ENCODE measurements around the gene THADA.

THADA gene

DNA sequence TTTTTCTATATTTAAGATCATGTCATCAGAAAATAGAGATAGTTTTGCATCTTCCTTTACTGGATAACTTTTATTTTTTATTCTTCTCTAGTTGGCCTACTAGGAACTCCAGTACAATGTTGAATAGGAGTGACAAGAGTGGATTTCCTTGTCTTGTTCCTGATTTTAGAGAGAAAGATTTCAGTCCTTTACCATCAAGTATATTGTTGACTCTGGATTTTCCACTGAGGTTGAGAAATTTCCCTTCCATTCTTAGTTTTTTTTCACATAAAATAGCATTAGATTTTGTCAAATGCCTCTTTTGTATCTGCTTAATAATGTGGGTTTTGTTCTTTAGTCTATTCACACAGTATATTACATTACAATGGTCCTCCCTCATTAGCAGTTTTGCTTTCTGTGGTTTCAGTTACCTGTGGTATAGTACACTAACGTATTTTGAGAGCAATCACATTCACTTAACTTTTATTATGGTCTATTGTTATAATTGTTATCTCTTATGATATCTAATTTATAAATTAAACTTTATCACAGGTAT, 105.5 kb downstream of the THADA start:
- no peak for DNase-seq

DNA sequence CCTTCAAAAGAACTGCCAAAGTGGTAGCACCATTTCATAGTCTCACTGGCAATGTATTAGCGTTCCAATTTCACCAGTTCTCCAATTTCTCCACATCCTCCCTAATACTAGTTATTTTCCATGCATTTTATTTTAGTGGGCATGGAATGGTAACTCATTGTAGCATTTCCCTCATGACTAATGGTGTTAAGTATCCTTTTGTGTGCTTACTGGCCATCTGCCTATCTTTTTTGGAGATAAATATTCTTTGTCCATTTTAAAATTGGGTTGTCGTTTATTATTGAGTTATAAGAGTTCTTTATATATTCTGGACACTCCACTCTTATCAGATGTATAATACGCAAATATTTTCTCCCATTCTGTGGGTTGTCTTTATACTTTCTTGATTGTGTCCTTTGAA, 107.1 kb downstream of the THADA start:
- no peak for DNase-seq

DNA sequence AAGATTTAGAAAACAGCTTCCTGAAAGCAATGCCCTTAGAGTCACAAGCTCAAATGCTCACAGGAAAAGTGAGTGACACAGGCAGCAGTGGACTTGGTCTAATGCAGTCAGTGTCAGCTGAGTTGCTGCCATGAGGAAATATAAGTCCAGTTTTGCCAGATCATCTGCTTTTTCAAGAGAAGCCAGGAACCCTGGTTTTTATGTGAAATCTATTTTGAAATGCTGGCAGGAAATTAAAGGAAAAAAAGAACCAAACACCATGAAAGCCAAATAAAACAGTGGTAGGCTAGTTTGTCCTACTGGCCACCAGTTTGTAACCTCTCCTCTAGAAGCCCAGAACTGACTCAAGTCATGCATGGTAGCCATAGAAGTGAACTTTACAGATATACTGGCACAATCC, 109.2 kb downstream of the THADA start:
- DNase-seq = no peak

- no peak for DNase-seq
Measured at GRCh38 chr2:43484323-43484930, 111.4 kb downstream of the THADA start.

GRCh38 chr2:43482961-43483360, 112.9 kb downstream of the THADA start:
- no peak for DNase-seq

GRCh38 chr2:43481927-43482542, 113.8 kb downstream of the THADA start:
- no peak for DNase-seq

DNA sequence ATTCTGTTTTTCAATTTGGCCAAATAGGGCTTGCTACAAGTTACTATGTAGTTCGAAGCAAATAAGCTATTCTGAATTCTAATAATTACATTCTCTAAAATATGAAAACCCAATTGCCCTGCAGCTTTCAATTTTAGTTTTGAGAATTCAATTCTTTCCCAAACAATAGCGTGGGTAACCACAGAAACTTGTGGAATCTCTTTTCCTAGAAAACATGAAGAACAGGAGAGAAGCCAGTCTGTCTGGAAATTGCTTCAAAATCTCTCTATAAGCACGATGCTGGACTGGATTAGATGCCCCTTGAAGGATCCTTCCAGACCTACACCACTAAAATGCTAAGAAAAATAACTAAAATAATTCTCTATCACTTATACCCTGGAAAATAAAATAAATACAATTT, 115.0 kb downstream of the THADA start:
- DNase-seq = no peak

DNA sequence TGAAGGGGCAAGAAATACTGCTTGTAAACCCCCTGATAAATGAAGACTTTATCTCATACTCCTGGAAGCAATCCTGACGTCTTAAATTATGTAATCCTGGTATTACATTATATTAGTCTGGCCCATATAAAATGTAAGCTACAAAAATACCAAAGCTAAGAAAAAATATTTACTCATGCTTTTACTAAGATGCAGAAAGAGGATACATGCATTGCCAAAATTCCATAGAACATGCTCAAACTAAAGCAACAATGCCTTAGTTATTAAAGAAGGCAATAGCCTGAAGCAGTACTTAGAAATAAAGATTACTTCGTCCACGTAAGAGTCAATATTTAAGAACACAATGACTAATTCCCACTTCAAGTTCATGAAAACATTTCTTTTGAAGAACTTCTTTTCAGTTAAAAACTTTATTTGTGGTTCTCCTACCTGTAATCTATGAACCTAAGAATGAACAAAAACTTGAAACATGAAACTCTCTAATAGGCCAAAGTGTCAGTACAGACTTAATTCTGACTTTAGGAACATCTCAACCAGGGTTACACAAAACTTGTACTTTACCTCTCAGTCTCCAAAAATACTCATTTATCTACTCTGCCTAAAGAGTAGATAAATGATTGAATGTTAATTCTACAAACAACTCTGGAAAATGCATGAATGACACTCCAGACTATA, 117.3 kb downstream of the THADA start:
- no peak for DNase-seq

DNA sequence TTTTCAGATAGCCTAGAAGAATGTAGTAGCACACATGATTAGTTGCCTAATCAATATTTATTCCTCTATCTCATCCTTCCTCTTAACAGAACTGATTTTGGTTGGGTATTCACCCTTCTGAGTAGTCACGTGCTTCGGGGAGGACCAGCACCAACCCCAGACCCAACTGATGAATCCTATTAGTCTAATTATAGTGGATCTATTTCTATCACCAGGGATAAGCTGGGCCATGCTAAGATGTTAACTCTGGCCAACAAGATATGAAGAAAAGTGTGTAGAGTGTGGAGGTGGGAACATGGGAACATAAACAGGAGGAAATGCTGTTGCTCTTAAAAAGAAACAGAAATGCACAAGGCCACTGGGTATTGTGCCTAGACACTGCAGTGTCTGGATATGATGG, 119.9 kb downstream of the THADA start:
- no peak for DNase-seq

GRCh38 chr2:43475137-43475846, 120.5 kb downstream of the THADA start:
- no peak for DNase-seq

DNA sequence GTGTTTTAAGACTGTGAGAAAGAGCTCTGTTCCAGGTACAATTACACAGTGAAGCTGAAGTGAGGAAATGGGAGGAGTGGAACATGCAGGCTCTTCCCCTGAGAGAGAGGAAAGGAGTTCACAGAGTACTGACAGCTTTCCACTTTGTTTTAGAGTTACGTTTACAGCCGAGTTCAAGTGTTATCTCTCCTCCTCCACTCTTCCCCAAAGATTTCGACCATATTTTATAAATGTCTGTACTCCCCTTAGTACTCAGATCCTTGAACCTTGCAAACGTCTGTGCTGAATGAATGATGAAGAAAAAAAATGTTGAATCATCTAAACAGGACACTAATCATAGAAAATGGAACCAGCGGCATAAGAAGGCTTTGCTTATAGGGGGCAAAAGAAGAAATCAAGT, 121.6 kb downstream of the THADA start:
- no peak for DNase-seq

DNA sequence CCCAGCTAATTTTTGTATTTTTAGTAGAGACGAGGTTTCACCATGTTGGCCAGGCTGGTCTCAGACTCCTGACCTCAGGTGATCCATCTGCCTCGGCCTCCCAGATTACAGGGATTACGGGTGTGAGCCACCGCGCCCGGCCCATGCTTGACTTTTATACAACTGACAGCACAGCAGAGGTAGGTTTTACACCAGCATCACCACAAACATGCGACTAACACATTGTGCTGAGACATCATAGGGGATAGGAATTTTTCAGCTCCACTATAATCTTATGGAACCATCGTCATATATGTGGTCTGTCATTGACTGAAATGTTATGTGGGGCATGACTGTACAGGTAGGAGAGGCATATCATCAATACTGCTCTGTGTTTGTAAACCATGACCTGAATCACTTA, 122.1 kb downstream of the THADA start:
- DNase-seq = no peak

DNA sequence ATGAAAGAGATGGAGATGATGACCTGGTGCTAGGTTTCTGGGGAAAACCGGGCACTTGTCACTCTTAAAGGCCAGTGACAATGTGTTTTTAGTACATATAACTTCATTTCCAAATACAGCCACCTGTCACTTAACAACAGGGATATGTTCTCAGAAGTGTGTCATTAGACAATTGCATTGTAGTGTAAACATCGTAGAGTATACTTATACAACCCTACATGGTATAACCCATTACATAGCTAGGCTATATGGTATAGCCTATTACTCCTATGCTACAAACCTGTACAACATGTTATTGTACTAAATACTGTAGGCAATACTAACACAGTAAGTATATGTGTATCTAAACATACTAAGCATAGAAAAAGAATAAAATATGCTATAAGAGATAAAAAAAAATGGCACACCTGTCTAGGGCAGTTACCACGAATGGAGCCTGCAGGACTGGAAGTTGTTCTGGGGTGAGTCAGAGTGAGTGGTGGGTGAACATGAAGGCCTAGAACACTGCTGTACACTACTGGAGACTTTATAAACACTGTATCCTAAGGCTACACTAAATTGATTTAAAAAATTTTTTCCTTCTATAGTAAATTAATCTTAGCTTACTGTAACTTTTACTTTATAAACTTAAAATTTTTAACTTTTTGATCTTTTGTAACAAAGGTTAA, 123.2 kb downstream of the THADA start:
- no peak for DNase-seq

DNA sequence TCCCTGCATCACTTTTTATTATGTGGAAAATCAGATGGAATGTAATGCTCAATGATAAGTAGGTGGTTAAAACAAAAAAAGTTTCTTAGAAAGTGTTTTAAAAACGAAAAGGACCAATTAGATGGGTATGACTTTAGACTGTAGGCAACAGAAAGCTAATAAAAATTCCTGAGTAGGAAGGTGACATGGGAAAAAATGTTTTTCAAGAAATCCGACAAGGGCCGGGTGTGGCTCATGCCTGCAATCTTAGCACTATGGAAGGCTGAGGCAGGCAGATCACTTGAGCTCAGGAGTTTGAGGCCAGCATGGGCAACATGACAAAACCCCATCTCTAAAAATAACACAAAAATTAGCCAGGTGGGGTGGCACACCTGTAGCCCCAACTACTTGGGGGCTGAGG, 126.1 kb downstream of the THADA start:
- no peak for DNase-seq

- DNase-seq = no peak
Measured at GRCh38 chr2:43469094-43469493, 126.7 kb downstream of the THADA start.

GRCh38 chr2:43467891-43468290, 127.9 kb downstream of the THADA start:
- no peak for DNase-seq

- DNase-seq = no peak
Measured at GRCh38 chr2:43465234-43465633, 130.6 kb downstream of the THADA start.

- DNase-seq = no peak
Measured at GRCh38 chr2:43464590-43464989, 131.2 kb downstream of the THADA start.

DNA sequence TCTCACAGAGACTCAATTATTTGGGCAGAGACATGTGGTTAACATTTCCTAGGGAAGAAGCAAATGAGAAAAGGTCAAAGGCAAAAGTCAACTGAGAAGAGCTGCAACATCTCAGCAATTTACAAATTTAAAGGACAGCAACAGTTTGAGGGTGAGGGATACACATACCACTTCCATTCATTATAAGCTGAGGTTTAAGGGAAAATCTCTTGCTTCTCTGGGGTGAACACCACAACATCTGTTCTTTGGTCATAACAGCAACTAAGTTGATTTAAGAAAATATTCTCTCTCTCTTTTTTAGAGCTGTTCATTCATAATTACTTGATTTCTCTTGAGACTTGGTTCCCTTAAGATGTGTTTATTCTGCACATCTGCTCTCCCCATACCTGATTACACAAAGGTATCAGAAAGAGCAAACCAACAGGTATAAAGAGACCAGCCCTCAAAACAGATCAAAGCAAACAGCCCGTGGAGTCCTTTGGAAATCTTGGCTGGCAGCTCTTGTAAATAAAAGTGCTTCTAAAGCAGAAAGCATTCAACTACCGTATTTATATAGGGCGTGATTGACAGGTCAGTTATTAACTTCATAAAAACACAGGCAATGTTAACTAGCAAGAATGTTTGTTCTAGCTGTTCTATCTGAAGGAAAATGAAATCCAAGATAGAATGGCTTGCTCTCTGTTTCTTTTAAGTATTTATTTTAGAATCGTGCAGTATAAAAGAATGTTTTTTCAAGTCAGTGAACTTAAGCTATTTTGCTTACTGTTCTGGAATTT, 132.8 kb downstream of the THADA start:
- no peak for DNase-seq

DNA sequence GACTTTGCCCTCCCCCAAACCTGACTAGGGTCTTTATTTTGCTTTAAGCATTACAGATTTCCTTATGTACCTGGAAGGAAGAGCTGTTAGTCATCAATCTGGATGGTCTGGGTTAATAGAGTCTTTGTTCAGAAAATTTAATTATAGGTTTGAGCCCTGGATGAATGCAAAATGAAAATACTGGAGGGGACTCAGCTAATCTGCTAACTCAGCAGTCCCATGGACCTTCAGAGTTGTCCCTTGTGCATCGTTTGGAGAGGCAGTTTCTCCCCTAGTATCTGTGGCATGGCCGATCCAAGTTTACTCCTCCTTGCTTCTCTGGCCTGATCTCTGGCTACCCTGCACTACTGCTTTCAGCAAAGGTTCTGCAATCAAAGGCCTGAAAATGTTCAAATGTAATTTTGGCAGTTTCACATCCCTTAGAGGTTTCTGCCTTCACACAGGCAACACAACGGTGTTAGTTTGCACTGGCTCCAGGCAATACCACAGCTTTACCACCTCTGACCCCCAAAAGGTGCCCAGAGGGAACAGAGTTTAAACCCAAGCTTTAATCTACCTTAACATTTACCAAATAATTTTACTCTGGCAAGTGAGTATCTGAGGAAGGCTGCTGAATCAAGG, 134.3 kb downstream of the THADA start:
- no peak for DNase-seq

GRCh38 chr2:43460611-43461365, 135.1 kb downstream of the THADA start:
- no peak for DNase-seq

Measured in activated naive CD4-positive, alpha-beta T cell treated with Interleukin-2 at 50 U/mL for 16 hours (primary cell).